Measurements from ENCODE around the gene LRRC37A.
"Not testable (repeated sequence)": the region's sequence is repeated elsewhere in the genome, so short reads cannot be mapped to it uniquely, and the experiment has no call there.

The LRRC37A gene

DNA sequence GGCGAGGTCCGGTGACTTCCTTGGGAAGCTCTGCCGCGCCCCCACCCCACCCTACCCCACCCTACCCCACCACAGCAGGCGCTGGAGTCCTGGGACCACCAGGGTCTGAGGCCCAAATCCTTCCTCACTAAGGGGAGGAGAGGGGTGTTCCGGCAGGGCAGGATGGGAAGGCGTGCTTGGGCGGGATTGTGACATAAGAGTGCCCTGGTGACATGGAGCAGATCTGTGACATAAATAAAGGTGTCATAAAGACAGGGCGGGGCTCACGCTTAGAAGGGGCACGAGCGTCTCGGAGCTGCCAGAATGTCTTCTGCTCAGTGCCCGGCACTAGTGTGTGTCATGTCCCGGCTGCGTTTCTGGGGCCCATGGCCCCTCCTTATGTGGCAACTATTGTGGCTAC is at the start of gene LRRC37A:
TSS of gene LRRC37A (plus strand) at position 301 of the 400 bp plus-strand sequence. CDS start at position 304, 3 bp downstream.
- H3K9me2 ChIP-seq (replicated peaks; ENCODE audit: low read depth, low read length); H2AFZ ChIP-seq (ENCODE audit: low read length); H4K20me1 ChIP-seq (ENCODE audit: insufficient read depth, low read length, poor library complexity, severe bottlenecking); H3F3A ChIP-seq (ENCODE audit: low read depth); H3K27me3 ChIP-seq (ENCODE audit: insufficient read depth, low read length, poor library complexity, severe bottlenecking); H3K9ac ChIP-seq (ENCODE audit: low read depth, low read length, poor library complexity, severe bottlenecking); H3K4me2 ChIP-seq (ENCODE audit: low read depth, low read length, poor library complexity, severe bottlenecking); H3K79me2 ChIP-seq (ENCODE audit: insufficient read depth, low read length); H3K9me3 ChIP-seq (ENCODE audit: insufficient read depth, low read depth, low read length); H3K4me3 ChIP-seq (ENCODE audit: low read length, poor library complexity, severe bottlenecking); H3K36me3 ChIP-seq (ENCODE audit: insufficient read depth, low read length): not testable (repeated sequence)
- peaks cover 11% of the 10 kb centered on the region for H3K4me1 ChIP-seq (ENCODE audit: insufficient read depth, low read length, poor library complexity, severe bottlenecking)

DNA sequence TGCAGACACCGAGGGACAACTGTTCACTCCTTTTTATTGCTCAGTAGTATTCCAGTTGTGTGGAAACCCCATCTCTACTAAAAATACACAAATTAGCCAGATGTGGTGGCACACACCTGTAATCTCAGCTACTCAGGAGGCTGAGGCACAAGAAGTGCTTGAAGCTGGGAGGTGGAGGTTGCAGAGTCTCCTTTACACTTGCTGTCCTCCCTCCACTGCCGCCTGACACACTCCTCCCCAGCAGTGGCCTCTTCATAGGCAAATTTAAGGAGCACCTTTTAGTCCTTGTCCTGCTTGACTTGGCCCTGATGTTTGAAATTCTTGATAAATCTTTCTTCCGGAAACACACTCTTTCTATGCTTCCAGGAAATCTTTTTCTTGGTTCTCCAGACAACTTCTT is 45.8 kb upstream of the LRRC37A start:
- H3K9me3 ChIP-seq (ENCODE audit: insufficient read depth, low read depth, low read length); H3K36me3 ChIP-seq (ENCODE audit: insufficient read depth, low read length); H3K79me2 ChIP-seq (ENCODE audit: insufficient read depth, low read length); H3K27me3 ChIP-seq (ENCODE audit: insufficient read depth, low read length, poor library complexity, severe bottlenecking); H3K4me1 ChIP-seq (ENCODE audit: insufficient read depth, low read length, poor library complexity, severe bottlenecking); H3K4me2 ChIP-seq (ENCODE audit: low read depth, low read length, poor library complexity, severe bottlenecking); H3K4me3 ChIP-seq (ENCODE audit: low read length, poor library complexity, severe bottlenecking); H4K20me1 ChIP-seq (ENCODE audit: insufficient read depth, low read length, poor library complexity, severe bottlenecking); H3K9ac ChIP-seq (ENCODE audit: low read depth, low read length, poor library complexity, severe bottlenecking); H3K9me2 ChIP-seq (replicated peaks; ENCODE audit: low read depth, low read length); H2AFZ ChIP-seq (ENCODE audit: low read length); H3F3A ChIP-seq (ENCODE audit: low read depth): not testable (repeated sequence)

GRCh38 chr17:46252804-46253203 is 42.1 kb upstream of the LRRC37A start:
- not testable (repeated sequence) for H3K9me3 ChIP-seq (ENCODE audit: insufficient read depth, low read depth, low read length); H4K20me1 ChIP-seq (ENCODE audit: insufficient read depth, low read length, poor library complexity, severe bottlenecking); H3K9me2 ChIP-seq (replicated peaks; ENCODE audit: low read depth, low read length); H3K4me2 ChIP-seq (ENCODE audit: low read depth, low read length, poor library complexity, severe bottlenecking); H2AFZ ChIP-seq (ENCODE audit: low read length); H3K4me3 ChIP-seq (ENCODE audit: low read length, poor library complexity, severe bottlenecking); H3F3A ChIP-seq (ENCODE audit: low read depth); H3K4me1 ChIP-seq (ENCODE audit: insufficient read depth, low read length, poor library complexity, severe bottlenecking); H3K79me2 ChIP-seq (ENCODE audit: insufficient read depth, low read length); H3K9ac ChIP-seq (ENCODE audit: low read depth, low read length, poor library complexity, severe bottlenecking); H3K36me3 ChIP-seq (ENCODE audit: insufficient read depth, low read length); H3K27me3 ChIP-seq (ENCODE audit: insufficient read depth, low read length, poor library complexity, severe bottlenecking)

DNA sequence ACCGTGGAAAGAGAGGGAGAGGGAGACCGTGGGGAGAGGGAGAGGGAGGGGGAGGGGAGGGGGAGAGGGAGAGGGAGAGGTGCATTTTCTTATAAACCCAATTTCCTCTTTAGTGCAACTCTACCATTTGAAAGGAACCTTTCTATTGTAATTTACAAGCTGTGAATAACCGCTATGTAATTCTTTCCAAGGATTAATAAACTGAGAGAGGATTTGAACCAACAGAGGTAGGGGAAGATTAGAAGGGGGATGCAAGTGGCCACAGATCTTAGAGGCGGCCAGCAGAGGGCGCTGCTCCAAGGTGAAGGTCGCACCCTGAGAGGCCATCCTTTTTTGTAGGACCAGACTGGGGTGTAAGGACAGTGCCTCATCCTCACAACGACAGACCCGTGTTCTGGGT is 41.2 kb upstream of the LRRC37A start:
- not testable (repeated sequence) for H3K27me3 ChIP-seq (ENCODE audit: insufficient read depth, low read length, poor library complexity, severe bottlenecking); H3K79me2 ChIP-seq (ENCODE audit: insufficient read depth, low read length); H3K9ac ChIP-seq (ENCODE audit: low read depth, low read length, poor library complexity, severe bottlenecking); H3K9me2 ChIP-seq (replicated peaks; ENCODE audit: low read depth, low read length); H3K4me1 ChIP-seq (ENCODE audit: insufficient read depth, low read length, poor library complexity, severe bottlenecking); H3K4me2 ChIP-seq (ENCODE audit: low read depth, low read length, poor library complexity, severe bottlenecking); H2AFZ ChIP-seq (ENCODE audit: low read length); H3K9me3 ChIP-seq (ENCODE audit: insufficient read depth, low read depth, low read length); H3K36me3 ChIP-seq (ENCODE audit: insufficient read depth, low read length); H3F3A ChIP-seq (ENCODE audit: low read depth); H4K20me1 ChIP-seq (ENCODE audit: insufficient read depth, low read length, poor library complexity, severe bottlenecking); H3K4me3 ChIP-seq (ENCODE audit: low read length, poor library complexity, severe bottlenecking)
- TF ChIP-seq, protein P1, sequence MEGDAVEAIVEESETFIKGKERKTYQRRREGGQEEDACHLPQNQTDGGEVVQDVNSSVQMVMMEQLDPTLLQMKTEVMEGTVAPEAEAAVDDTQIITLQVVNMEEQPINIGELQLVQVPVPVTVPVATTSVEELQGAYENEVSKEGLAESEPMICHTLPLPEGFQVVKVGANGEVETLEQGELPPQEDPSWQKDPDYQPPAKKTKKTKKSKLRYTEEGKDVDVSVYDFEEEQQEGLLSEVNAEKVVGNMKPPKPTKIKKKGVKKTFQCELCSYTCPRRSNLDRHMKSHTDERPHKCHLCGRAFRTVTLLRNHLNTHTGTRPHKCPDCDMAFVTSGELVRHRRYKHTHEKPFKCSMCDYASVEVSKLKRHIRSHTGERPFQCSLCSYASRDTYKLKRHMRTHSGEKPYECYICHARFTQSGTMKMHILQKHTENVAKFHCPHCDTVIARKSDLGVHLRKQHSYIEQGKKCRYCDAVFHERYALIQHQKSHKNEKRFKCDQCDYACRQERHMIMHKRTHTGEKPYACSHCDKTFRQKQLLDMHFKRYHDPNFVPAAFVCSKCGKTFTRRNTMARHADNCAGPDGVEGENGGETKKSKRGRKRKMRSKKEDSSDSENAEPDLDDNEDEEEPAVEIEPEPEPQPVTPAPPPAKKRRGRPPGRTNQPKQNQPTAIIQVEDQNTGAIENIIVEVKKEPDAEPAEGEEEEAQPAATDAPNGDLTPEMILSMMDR (conservative IDR thresholded peaks at IDR 0.05; ENCODE audit: low read length): peak; percentile 57

GRCh38 chr17:46254215-46254614 is 40.7 kb upstream of the LRRC37A start:
- not testable (repeated sequence) for H3K4me2 ChIP-seq (ENCODE audit: low read depth, low read length, poor library complexity, severe bottlenecking); H3K9me3 ChIP-seq (ENCODE audit: insufficient read depth, low read depth, low read length); H3K9ac ChIP-seq (ENCODE audit: low read depth, low read length, poor library complexity, severe bottlenecking); H2AFZ ChIP-seq (ENCODE audit: low read length); H3K79me2 ChIP-seq (ENCODE audit: insufficient read depth, low read length); H3K27me3 ChIP-seq (ENCODE audit: insufficient read depth, low read length, poor library complexity, severe bottlenecking); H3K4me1 ChIP-seq (ENCODE audit: insufficient read depth, low read length, poor library complexity, severe bottlenecking); H4K20me1 ChIP-seq (ENCODE audit: insufficient read depth, low read length, poor library complexity, severe bottlenecking); H3K9me2 ChIP-seq (replicated peaks; ENCODE audit: low read depth, low read length); H3K4me3 ChIP-seq (ENCODE audit: low read length, poor library complexity, severe bottlenecking); H3K36me3 ChIP-seq (ENCODE audit: insufficient read depth, low read length); H3F3A ChIP-seq (ENCODE audit: low read depth)

GRCh38 chr17:46256369-46256768 is 38.6 kb upstream of the LRRC37A start:
- not testable (repeated sequence) for H3K4me3 ChIP-seq (ENCODE audit: low read length, poor library complexity, severe bottlenecking); H4K20me1 ChIP-seq (ENCODE audit: insufficient read depth, low read length, poor library complexity, severe bottlenecking); H3F3A ChIP-seq (ENCODE audit: low read depth); H3K9me2 ChIP-seq (replicated peaks; ENCODE audit: low read depth, low read length); H3K4me1 ChIP-seq (ENCODE audit: insufficient read depth, low read length, poor library complexity, severe bottlenecking); H3K4me2 ChIP-seq (ENCODE audit: low read depth, low read length, poor library complexity, severe bottlenecking); H3K27me3 ChIP-seq (ENCODE audit: insufficient read depth, low read length, poor library complexity, severe bottlenecking); H3K79me2 ChIP-seq (ENCODE audit: insufficient read depth, low read length); H2AFZ ChIP-seq (ENCODE audit: low read length); H3K36me3 ChIP-seq (ENCODE audit: insufficient read depth, low read length); H3K9ac ChIP-seq (ENCODE audit: low read depth, low read length, poor library complexity, severe bottlenecking); H3K9me3 ChIP-seq (ENCODE audit: insufficient read depth, low read depth, low read length)

- not testable (repeated sequence) for H3K4me2 ChIP-seq (ENCODE audit: low read depth, low read length, poor library complexity, severe bottlenecking); H2AFZ ChIP-seq (ENCODE audit: low read length); H3F3A ChIP-seq (ENCODE audit: low read depth); H3K9ac ChIP-seq (ENCODE audit: low read depth, low read length, poor library complexity, severe bottlenecking); H3K79me2 ChIP-seq (ENCODE audit: insufficient read depth, low read length); H3K27me3 ChIP-seq (ENCODE audit: insufficient read depth, low read length, poor library complexity, severe bottlenecking); H3K9me3 ChIP-seq (ENCODE audit: insufficient read depth, low read depth, low read length); H4K20me1 ChIP-seq (ENCODE audit: insufficient read depth, low read length, poor library complexity, severe bottlenecking); H3K4me3 ChIP-seq (ENCODE audit: low read length, poor library complexity, severe bottlenecking); H3K36me3 ChIP-seq (ENCODE audit: insufficient read depth, low read length); H3K9me2 ChIP-seq (replicated peaks; ENCODE audit: low read depth, low read length)
- H3K4me1 ChIP-seq (ENCODE audit: insufficient read depth, low read length, poor library complexity, severe bottlenecking): peaks cover 11% of the 10 kb centered on the region
Measured at GRCh38 chr17:46259845-46260661, 34.9 kb upstream of the LRRC37A start.

Measured in Loucy (cell line).